Gastroesophageal sphincter (tissue), 4 donors: Measurements from ENCODE around the gene PCGF3. TPM values are rescaled to one million over a fixed set of nuclear protein-coding genes. Genes with fewer than 3 reads are reported as not detected.

Source experiments
- ATAC-seq: fragments of 150-250 bp; one replicate; pipeline ENCODE4 v1.9.1; 2016; ENCODE audit warnings: mild to moderate bottlenecking, moderate library complexity
- H3K27ac ChIP-seq, 4 donors: fragments of 200-600 bp; sonication (generic) in 3 of 4; 1 replicate in 3 of 4; 2 replicates in 1 of 4; pipeline ENCODE4 v1.5.1; 2016 to 2019
- H3K27me3 ChIP-seq: fragments of 200-600 bp; sonication (generic); one replicate; pipeline ENCODE4 v1.5.1; 2019
- H3K36me3 ChIP-seq, 2 donors: fragments of 200-600 bp; sonication (generic); one replicate each; pipeline ENCODE4 v1.5.1; 2019; ENCODE audit warnings: control low read depth in 1 of 2
- H3K4me1 ChIP-seq, 3 donors: fragments of 200-600 bp; sonication (generic); 1 replicate in 2 of 3; 2 replicates in 1 of 3; pipeline ENCODE4 v1.5.1; 2016 to 2019; ENCODE audit warnings: control low read depth in 2 of 3
- H3K4me3 ChIP-seq, 2 donors: fragments of 200-600 bp; sonication (generic); one replicate each; pipeline ENCODE4 v1.5.1; 2019; ENCODE audit warnings: mild to moderate bottlenecking in 1 of 2, moderate library complexity in 1 of 2
- H3K9me3 ChIP-seq, 3 donors: fragments of 200-600 bp; sonication (generic); one replicate each; pipeline ENCODE4 v1.5.1; 2017 to 2019; ENCODE audit warnings: control low read depth in 2 of 3
- CTCF ChIP-seq, 4 experiments: fragments of 200-600 bp in 2 of 4; fragments of 450-650 bp in 2 of 4; sonication (generic) in 1 of 4; IDR thresholded peaks; one replicate each; pipeline ENCODE4 v1.5.1; 2017 to 2019; ENCODE audit warnings: antibody characterized with exemption in 4 of 4, mild to moderate bottlenecking in 2 of 4, moderate library complexity in 2 of 4
- EP300 ChIP-seq: sonication (generic); formaldehyde crosslinking; IDR thresholded peaks from one replicate; pipeline ENCODE4 v1.6.1; 2017; ENCODE audit warnings: antibody characterized with exemption, mild to moderate bottlenecking
- POLR2A ChIP-seq, 2 donors: fragments of 450-650 bp; IDR thresholded peaks; one replicate each; pipeline ENCODE4 v1.6.1; 2017; ENCODE audit warnings: antibody characterized with exemption in 2 of 2, mild to moderate bottlenecking in 2 of 2, moderate library complexity in 1 of 2
- POLR2AphosphoS5 ChIP-seq: sonication (generic); formaldehyde crosslinking; IDR thresholded peaks from one replicate; pipeline ENCODE4 v1.6.1; 2017; ENCODE audit warnings: antibody characterized with exemption
- WGBS, 2 donors: methylation state at CpG; one replicate each; pipeline ENCODE4 v1.1.5; 2018; ENCODE audit warnings: low coverage in 1 of 2; 5-methylcytosine and 5-hydroxymethylcytosine counted together
- total RNA-seq, 4 donors: library from RNA; depleted of rRNA; stranded (reverse); fragments of >200 nt; gene quantifications; one replicate each; pipeline ENCODE4 v1.1.0, GENCODE V29; 2016

Gene PCGF3
- total RNA-seq, 4 donors from 2014 or later, result 24.4 to 46.5 (median 40.7) TPM

DNA sequence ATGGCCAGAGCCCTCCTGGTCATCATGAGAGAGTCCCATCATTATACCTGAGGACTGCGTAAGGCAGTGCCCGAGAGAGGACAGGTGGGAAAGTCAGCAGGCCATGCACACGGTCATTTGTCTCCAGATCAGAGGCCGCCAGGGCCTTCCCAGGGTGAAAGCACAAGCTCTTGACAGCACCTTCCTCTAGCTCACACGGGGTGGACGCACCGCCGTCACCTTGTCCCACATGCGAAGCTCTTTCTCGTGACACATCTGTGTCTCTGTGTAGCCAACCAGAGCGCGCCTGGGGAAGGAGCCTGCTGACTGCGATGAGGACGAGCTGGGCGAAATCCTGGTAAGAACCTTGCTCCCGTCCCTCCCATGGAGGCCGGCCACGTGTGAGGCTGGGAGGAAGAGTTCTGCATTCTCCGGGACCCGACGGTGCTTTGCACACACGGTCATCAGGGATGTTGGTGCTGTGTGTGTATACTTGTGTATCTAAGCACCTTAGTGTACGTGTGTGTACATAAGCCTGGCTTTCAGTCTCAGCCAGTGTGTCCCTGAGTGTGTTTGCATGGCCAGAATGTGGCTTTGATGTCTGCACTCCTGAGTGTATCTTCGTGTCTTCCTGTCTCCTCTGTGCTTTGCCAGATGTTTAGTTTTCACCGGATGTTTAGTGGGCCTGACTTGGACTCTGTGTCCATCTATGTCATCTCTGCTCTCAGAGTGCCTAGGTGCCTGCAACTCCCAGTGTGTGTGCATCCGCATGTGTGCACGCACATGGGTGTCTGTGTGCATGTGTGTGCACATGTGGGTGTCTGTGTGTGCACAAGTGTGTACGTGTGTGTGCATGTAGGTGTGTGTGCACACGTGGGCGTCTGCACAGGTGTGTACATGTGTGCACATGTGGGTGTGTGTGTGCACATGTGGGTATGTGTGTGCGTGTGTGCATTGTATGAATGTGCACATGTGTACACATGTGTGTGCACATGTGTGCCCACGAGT is 46.7 kb upstream of the PCGF3 start:
- Histone ChIP-seq H3K27ac (no peak overlapping the region), H3K36me3 (no peaks in the 10 kb centered on the region), H3K9me3 (no peaks in the 10 kb centered on the region), H3K27me3 (peaks cover 51% of the 10 kb centered on the region), H3K4me1 (peaks cover 0 to 12% (median 4%) of the 10 kb centered on the region in 3 donors), H3K4me3 (no peak overlapping the region)
- ATAC-seq, result no peak
- 78 to 81% methylated on average over 13 to 27 of the region's 32 CpGs for WGBS, 2 donors
- TF ChIP-seq POLR2A (IDR thresholded peaks at IDR 0.05) (no peak), CTCF (IDR thresholded peaks at IDR 0.05) (no peak), POLR2AphosphoS5 (no peak), EP300 (no peak)

GRCh38 chr4:659851-660250 is 45.8 kb upstream of the PCGF3 start:
- ATAC-seq, result no peak
- H3K4me1 ChIP-seq, result peaks cover 0 to 18% (median 8%) of the 10 kb centered on the region in 3 donors
- H3K27ac ChIP-seq, result no peak overlapping the region
- no peak for TF ChIP-seq POLR2A (IDR thresholded peaks at IDR 0.05)
- no peak for TF ChIP-seq EP300
- no peak for TF ChIP-seq CTCF (IDR thresholded peaks at IDR 0.05)
- TF ChIP-seq POLR2AphosphoS5, result no peak
- H3K27me3 ChIP-seq, result peaks cover 51% of the 10 kb centered on the region
- WGBS, 2 donors, result 90% methylated on average over 2 of the region's 8 CpGs; no CpG with 5 or more reads in 1 of the 2 donors
- H3K4me3 ChIP-seq, result no peak overlapping the region
- H3K36me3 ChIP-seq, result no peaks in the 10 kb centered on the region
- H3K9me3 ChIP-seq, result no peaks in the 10 kb centered on the region

DNA sequence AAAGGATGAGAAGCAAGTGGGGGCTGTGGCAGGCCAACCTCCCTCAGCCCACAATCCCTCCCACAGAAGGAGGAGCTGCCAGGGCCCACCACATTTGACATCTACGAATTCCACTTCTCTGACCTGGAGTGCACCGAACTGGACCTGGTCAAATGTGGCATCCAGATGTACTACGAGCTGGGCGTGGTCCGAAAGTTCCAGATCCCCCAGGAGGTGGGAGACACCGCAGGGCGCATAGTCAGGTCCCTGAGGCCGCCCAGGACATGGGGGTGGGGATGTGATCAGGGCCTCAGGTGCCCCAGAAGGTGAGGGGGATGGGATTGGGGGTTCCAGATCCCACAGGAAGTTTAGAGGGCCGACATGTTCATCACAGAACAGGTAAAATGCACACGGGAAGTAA is 45.2 kb upstream of the PCGF3 start:
- Histone ChIP-seq H3K27ac (no peak overlapping the region), H3K36me3 (no peaks in the 10 kb centered on the region), H3K4me1 (peaks cover 0 to 18% (median 8%) of the 10 kb centered on the region in 3 donors), H3K27me3 (peaks cover 51% of the 10 kb centered on the region), H3K9me3 (no peaks in the 10 kb centered on the region), H3K4me3 (no peak overlapping the region)
- TF ChIP-seq POLR2A (IDR thresholded peaks at IDR 0.05) (no peak), CTCF (IDR thresholded peaks at IDR 0.05) (no peak), POLR2AphosphoS5 (no peak), EP300 (no peak)
- WGBS, 2 donors, result 86 to 95% methylated on average over 4 to 5 of the region's 10 CpGs
- no peak for ATAC-seq

DNA sequence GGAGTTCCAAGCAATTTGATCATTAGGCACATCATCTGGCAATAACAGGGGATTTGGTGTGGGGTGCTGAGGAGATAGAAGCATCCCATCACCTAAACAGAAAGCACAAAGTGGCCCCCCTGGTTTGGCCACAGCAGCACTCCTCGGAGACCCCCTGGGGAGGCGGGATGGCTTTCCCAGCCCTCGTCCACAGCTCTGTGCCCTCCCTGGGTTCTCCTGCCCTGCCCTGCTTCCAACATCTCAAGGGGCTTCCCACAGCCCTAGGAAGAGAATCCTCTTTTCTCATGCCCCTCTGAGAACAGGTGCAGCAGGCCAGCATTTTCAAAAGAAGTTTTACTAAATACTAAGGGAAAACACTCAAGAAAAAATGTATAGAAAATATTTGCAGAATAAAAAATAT is 44.4 kb upstream of the PCGF3 start:
- WGBS, 2 donors, result 90 to 100% methylated on average over 3 of the region's 3 CpGs
- no peaks in the 10 kb centered on the region for H3K36me3 ChIP-seq
- no peak overlapping the region for H3K4me3 ChIP-seq
- peaks cover 0 to 18% (median 8%) of the 10 kb centered on the region in 3 donors for H3K4me1 ChIP-seq
- H3K9me3 ChIP-seq, result no peaks in the 10 kb centered on the region
- peaks cover 51% of the 10 kb centered on the region for H3K27me3 ChIP-seq
- no peak overlapping the region for H3K27ac ChIP-seq
- no peak for ATAC-seq
- TF ChIP-seq POLR2AphosphoS5, result no peak
- TF ChIP-seq EP300, result no peak
- no peak for TF ChIP-seq CTCF (IDR thresholded peaks at IDR 0.05)
- TF ChIP-seq POLR2A (IDR thresholded peaks at IDR 0.05), result no peak
